Body of pancreas (tissue), 4 donors: ENCODE results near the gene PTGES. TPM values are rescaled to one million over a fixed set of nuclear protein-coding genes. Genes with fewer than 3 reads are reported as not detected.

Experiments
- ATAC-seq: fragments of 150-250 bp; one replicate; pipeline ENCODE4 v1.9.1; 2016
- DNase-seq, 4 donors: peaks; one replicate each; pipeline ENCODE4 v3.0.0-alpha.2; 2019
- H3K27ac ChIP-seq, 4 donors: fragments of 200-600 bp; sonication (generic); 1 replicate in 3 of 4; 2 replicates in 1 of 4; pipeline versions ENCODE4 v1.5.1 to v1.6.1; 2016 to 2019; ENCODE audit warnings: mild to moderate bottlenecking in 1 of 4, mixed read lengths in 1 of 4, moderate library complexity in 1 of 4
- H3K27me3 ChIP-seq, 2 donors: fragments of 200-600 bp; sonication (generic); one replicate each; pipeline ENCODE4 v1.6.0; 2016; ENCODE audit warnings: mild to moderate bottlenecking in 1 of 2
- H3K36me3 ChIP-seq, 2 donors: fragments of 200-600 bp; sonication (generic); replicated peaks in 1 of 2; 2 replicates each; pipeline ENCODE4 v1.5.1; 2016; ENCODE audit warnings: low read depth in 2 of 2; ENCODE audit not compliant: insufficient read depth in 1 of 2
- H3K4me1 ChIP-seq: fragments of 200-600 bp; sonication (generic); one replicate; pipeline ENCODE4 v1.6.0; 2016
- H3K4me3 ChIP-seq, 2 donors: fragments of 200-600 bp; sonication (generic); 1 replicate in 1 of 2; 2 replicates in 1 of 2; pipeline ENCODE4 v1.5.1; 2016 to 2019
- H3K9me3 ChIP-seq, 3 donors: fragments of 200-600 bp; sonication (generic); 1 replicate in 2 of 3; 2 replicates in 1 of 3; pipeline ENCODE4 v1.5.1; 2016
- POLR2A ChIP-seq, 3 donors: fragments of 450-650 bp; IDR thresholded peaks; one replicate each; pipeline ENCODE4 v1.6.1; 2016; ENCODE audit warnings: antibody characterized with exemption in 3 of 3, mild to moderate bottlenecking in 2 of 3
- WGBS, 2 donors: methylation state at CpG; one replicate each; pipeline ENCODE4 v1.1.5; 2017; 5-methylcytosine and 5-hydroxymethylcytosine counted together
- intact Hi-C: fragments of 100-400 bp; cut with DNase I; formaldehyde crosslinking; loops from one replicate; pipeline ENCODE4 v1.15.1; 2023
- total RNA-seq, 2 donors: library from RNA; depleted of rRNA; stranded (reverse); fragments of >200 nt; gene quantifications; one replicate each; pipeline ENCODE4 v1.1.0, GENCODE V29; 2016
- TF ChIP-seq, protein P1 (sequence below), 7 experiments: fragments of 450-650 bp in 4 of 7; fragments of 200-600 bp in 3 of 7; sonication (generic) in 3 of 7; IDR thresholded peaks; one replicate each; pipeline ENCODE4 v1.5.1; 2016 to 2019; ENCODE audit warnings: antibody characterized with exemption in 7 of 7

Gene PTGES
- total RNA-seq, 2 donors from 2014 or later, result 0.52 to 0.66 TPM

DNA sequence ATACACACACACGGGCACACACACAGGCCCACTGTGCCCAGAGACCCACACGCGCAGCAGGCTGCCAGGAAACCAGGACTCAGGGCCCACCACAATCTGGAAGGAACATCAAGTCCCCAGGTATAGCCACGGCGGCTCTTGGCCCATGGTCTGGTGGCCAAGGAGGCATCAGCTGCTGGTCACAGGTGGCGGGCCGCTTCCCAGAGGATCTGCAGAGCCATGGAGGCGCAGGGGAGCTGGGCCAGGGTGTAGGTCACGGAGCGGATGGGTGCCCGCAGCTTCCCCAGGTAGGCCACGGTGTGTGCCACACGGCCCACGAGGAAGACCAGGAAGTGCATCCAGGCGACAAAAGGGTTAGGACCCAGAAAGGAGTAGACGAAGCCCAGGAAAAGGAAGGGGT lies 13.4 kb downstream of the PTGES start:
- no peak overlapping the region for H3K4me3 ChIP-seq

DNA sequence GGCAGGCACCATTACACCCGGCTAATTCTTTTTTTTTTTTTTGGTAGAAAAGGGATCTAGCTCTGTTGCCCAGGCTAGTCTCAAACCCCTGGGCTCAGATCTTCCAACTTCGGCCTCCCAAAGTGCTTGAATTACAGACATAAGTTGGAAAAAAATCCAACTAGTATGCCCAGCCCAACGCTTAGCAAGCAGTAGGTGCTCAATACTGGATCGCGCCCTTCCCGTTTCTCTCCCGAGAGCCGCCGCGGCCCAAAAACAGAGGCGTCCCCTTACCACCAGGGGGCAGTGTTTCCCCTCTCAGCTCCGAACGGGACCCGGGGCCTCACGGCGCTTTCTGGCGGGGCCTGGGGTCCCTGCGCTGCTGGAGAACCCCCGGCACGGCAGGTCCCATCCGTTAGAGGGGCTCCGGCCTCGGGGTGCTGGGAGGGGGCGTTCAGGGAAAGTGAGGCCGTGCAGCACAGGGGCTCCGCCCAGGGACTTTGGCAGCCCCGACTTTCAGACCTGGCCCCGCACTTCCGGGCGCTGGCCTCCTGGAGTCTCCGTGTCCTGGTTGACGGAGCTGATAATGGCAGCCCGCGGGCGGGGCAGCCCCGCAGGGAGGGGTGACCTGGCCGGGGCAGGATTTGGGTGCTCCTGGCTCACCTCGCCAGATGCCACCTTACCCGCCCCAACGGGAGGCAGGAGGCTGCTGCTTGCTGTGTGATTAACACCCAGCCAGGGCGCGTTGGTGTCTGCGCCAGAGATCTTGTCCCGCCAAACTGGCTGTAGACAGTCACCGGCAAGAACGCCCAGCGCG lies 15.2 kb downstream of the PTGES start:
- H3K9me3 ChIP-seq, result no peaks in the 10 kb centered on the region
- TF ChIP-seq POLR2A (IDR thresholded peaks at IDR 0.05), result peak in 2 of 3 donors; percentile 46 to 61
- TF ChIP-seq, protein P1, sequence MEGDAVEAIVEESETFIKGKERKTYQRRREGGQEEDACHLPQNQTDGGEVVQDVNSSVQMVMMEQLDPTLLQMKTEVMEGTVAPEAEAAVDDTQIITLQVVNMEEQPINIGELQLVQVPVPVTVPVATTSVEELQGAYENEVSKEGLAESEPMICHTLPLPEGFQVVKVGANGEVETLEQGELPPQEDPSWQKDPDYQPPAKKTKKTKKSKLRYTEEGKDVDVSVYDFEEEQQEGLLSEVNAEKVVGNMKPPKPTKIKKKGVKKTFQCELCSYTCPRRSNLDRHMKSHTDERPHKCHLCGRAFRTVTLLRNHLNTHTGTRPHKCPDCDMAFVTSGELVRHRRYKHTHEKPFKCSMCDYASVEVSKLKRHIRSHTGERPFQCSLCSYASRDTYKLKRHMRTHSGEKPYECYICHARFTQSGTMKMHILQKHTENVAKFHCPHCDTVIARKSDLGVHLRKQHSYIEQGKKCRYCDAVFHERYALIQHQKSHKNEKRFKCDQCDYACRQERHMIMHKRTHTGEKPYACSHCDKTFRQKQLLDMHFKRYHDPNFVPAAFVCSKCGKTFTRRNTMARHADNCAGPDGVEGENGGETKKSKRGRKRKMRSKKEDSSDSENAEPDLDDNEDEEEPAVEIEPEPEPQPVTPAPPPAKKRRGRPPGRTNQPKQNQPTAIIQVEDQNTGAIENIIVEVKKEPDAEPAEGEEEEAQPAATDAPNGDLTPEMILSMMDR (IDR thresholded peaks at IDR 0.05), result peak; percentile 92 to 98 (median 96)
- H3K27me3 ChIP-seq, result no peaks in the 10 kb centered on the region
- 2 to 7% methylated on average over 3 to 48 of the region's 48 CpGs for WGBS, 2 donors
- H3K4me1 ChIP-seq, result peaks cover 14% of the 10 kb centered on the region
- intact Hi-C loops, result loop anchor here (5.0 kb wide), 1 partner anchor 45 kb away; no protein-coding TSS in a partner anchor
- no peaks in the 10 kb centered on the region for H3K36me3 ChIP-seq
- H3K4me3 ChIP-seq, result no peak overlapping the region
- peak; percentile 94 for ATAC-seq
- peak; percentile 86 to 90 (median 87) for DNase-seq
- peak overlapping the region in 3 of 4 donors; percentile 49 to 72 (median 72) for H3K27ac ChIP-seq

More for the DNA sequence above, 13.4 kb downstream of the PTGES start:
- intact Hi-C loops, result loop anchor here (5.0 kb wide), 1 partner anchor 43 kb away; no protein-coding TSS in a partner anchor
- Histone ChIP-seq H3K9me3 (no peaks in the 10 kb centered on the region), H3K27ac (no peak overlapping the region), H3K4me1 (peaks cover 14% of the 10 kb centered on the region), H3K27me3 (no peaks in the 10 kb centered on the region), H3K36me3 (no peaks in the 10 kb centered on the region)
- WGBS, 2 donors, result 90 to 92% methylated on average over 15 to 16 of the region's 16 CpGs
- DNase-seq (no peak), ATAC-seq (no peak)
- TF ChIP-seq, protein P1 (IDR thresholded peaks at IDR 0.05), result no peak
- no peak for TF ChIP-seq POLR2A (IDR thresholded peaks at IDR 0.05)

DNA sequence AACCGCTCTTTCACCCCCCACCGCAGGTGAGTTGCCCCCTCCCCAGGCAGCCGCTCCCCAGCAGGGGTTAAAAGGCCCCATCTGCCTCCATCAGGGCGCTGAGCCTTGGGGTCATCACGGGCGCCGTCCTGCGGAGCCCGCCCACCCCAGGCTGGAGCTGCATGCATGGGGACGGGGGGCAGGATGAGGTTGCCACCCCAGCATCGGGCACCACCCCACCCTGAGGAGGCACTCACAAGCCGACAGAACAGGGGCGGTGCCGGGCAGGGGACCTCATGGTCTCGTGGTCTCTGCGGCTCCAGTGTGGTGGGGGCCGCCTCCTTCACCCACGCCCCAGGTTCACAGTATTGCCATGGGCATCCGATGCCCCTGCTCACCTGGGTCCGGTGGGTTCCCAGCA lies 16.5 kb downstream of the PTGES start:
- Histone ChIP-seq H3K36me3 (no peaks in the 10 kb centered on the region), H3K4me1 (peaks cover 14% of the 10 kb centered on the region), H3K4me3 (no peak overlapping the region), H3K9me3 (no peaks in the 10 kb centered on the region), H3K27ac (no peak overlapping the region), H3K27me3 (no peaks in the 10 kb centered on the region)
- ATAC-seq (no peak), DNase-seq (no peak)
- 61 to 66% methylated on average over 3 to 20 of the region's 20 CpGs for WGBS, 2 donors
- no peak for TF ChIP-seq POLR2A (IDR thresholded peaks at IDR 0.05)
- TF ChIP-seq, protein P1 (IDR thresholded peaks at IDR 0.05), result no peak
- intact Hi-C loops, result loop anchor here (5.0 kb wide), 1 partner anchor 46 kb away; no protein-coding TSS in a partner anchor

DNA sequence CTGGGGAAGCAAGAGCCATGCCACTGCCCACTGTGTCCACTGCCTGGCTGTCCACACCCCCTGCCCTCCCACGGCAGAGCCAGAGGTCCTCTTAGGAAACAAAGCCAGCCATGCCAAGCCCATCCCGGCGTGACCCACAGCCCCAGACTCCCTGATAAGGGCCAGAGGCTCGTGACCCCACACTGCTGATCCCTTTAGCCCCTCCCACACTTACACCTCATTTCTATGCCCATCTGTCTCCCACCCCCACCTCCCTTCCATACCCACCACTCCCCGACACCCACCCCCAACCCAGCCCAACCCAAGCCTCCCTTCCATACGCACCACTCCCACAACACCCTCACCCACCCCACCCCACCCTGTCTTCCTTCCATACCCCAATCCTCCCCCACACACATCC lies 17.3 kb downstream of the PTGES start:
- Histone ChIP-seq H3K27me3 (no peaks in the 10 kb centered on the region), H3K36me3 (no peaks in the 10 kb centered on the region), H3K4me3 (no peak overlapping the region), H3K9me3 (no peaks in the 10 kb centered on the region), H3K4me1 (peaks cover 14% of the 10 kb centered on the region), H3K27ac (no peak overlapping the region)
- DNase-seq (no peak), ATAC-seq (no peak)
- WGBS, 2 donors, result 52 to 69% methylated on average over 6 of the region's 6 CpGs
- TF ChIP-seq, protein P1 (IDR thresholded peaks at IDR 0.05), result no peak
- intact Hi-C loops, result loop anchor here (5.0 kb wide), 1 partner anchor 47 kb away; no protein-coding TSS in a partner anchor
